LNCaP clone FGC (cell line): ENCODE data around the gene KCNG4.

ENCODE experiments used
- DNase-seq: peaks from one replicate; pipeline ENCODE4 v3.0.0-alpha.2; 2011; ENCODE audit warnings: low read depth
- H3K4me3 ChIP-seq: 2 replicates; pipeline ENCODE4 v1.5.1; 2011; ENCODE audit warnings: mild to moderate bottlenecking, low read depth, low read length, control low read depth
- CTCF ChIP-seq: IDR thresholded peaks from 2 replicates; pipeline ENCODE4 v1.5.1; 2012; ENCODE audit warnings: mild to moderate bottlenecking; ENCODE audit not compliant: control insufficient read depth, insufficient read depth; ENCODE audit errors: extremely low read depth

KCNG4 gene

GRCh38 chr16:84195201-84196093 lies 44.4 kb downstream of the KCNG4 start:
- no peak for DNase-seq
- no peak overlapping the region for H3K4me3 ChIP-seq
- TF ChIP-seq CTCF, result no peak

- no peak for TF ChIP-seq CTCF
- no peak for DNase-seq
- no peak overlapping the region for H3K4me3 ChIP-seq
Observed at GRCh38 chr16:84194470-84195200, 45.2 kb downstream of the KCNG4 start.

GRCh38 chr16:84194018-84194417 lies 45.8 kb downstream of the KCNG4 start:
- no peak for TF ChIP-seq CTCF
- DNase-seq, result no peak
- no peak overlapping the region for H3K4me3 ChIP-seq

GRCh38 chr16:84193480-84193879 lies 46.3 kb downstream of the KCNG4 start:
- H3K4me3 ChIP-seq, result no peak overlapping the region
- TF ChIP-seq CTCF, result no peak
- no peak for DNase-seq

- TF ChIP-seq CTCF, result no peak
- no peak overlapping the region for H3K4me3 ChIP-seq
- no peak for DNase-seq
Observed at GRCh38 chr16:84191466-84191865, 48.3 kb downstream of the KCNG4 start.

- no peak within 1 kb of the TSS for H3K4me3 ChIP-seq
- no peak for DNase-seq
- TF ChIP-seq CTCF, result no peak
Observed at GRCh38 chr16:84190731-84191388, 49.0 kb downstream of the KCNG4 start, which contains the start of gene ADAD2. ADAD2 (plus strand) TSS chr16:84191157; CDS start chr16:84191231, 74 bp downstream.
